ENCODE data around the gene PDE6B. TPM values are rescaled to one million over a fixed set of nuclear protein-coding genes. Genes with fewer than 3 reads are reported as not detected.
"Not testable (repeated sequence)": the region's sequence is repeated elsewhere in the genome, so short reads cannot be mapped to it uniquely, and the experiment has no call there.

Gene PDE6B
- total RNA-seq, 1 donor from 2014 or later: 11.2 TPM

DNA sequence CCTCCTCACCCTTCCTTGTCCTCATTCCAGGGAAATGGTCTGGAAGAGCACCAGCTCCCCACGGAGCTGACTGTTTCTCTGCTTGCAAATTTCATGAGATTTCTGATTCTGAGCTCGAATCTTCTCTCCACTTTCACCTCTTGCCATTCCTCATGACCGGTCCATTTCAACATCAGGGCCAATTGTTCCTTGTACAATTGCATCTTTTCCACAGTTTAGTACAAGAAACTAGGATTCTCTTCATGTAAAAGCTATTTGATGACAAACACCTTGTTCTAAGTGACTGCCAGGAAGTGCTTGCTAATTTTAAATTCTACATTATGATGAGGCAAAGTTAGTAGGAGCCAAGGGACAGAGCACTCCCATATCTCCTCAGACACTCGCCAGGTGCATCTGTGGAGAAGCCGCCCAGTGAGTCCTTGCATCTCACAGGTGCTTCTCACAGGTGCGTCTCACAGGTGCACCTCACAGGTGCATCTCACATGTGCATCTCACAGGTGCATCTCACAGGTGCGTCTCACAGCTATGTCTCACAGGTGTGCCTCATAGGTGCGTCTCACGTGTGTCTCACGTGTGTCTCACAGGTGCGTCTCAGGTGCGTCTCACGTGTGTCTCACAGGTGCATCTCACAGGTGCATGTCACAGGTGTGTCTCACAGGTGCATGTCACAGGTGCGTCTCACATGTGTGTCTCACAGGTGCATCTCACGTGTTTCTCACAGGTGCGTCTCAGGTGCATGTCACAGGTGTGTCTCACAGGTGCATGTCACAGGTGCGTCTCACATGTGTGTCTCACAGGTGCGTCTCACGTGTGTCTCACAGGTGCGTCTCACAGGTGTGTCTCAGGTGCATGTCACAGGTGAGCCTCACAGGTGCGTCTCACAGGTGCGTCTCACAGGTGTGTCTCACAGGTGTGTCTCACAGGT is 3.0 kb upstream of the PDE6B start:
- DNase-seq (ENCODE audit: low read depth): no peak

GRCh38 chr4:622996-623913 is 2.1 kb upstream of the PDE6B start:
- no peak for DNase-seq (ENCODE audit: low read depth)

- DNase-seq (ENCODE audit: low read depth): no peak
Measured at GRCh38 chr4:623914-624566, 1.3 kb upstream of the PDE6B start.

DNA sequence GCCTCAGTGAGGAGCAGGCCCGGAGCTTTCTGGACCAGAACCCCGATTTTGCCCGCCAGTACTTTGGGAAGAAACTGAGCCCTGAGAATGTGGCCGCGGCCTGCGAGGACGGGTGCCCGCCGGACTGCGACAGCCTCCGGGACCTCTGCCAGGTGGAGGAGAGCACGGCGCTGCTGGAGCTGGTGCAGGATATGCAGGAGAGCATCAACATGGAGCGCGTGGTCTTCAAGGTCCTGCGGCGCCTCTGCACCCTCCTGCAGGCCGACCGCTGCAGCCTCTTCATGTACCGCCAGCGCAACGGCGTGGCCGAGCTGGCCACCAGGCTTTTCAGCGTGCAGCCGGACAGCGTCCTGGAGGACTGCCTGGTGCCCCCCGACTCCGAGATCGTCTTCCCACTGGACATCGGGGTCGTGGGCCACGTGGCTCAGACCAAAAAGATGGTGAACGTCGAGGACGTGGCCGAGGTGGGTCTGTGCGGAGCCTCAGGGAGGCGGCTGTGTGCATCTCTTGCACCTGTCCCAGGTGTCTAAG is 323 bp downstream of the PDE6B start:
- no peak for DNase-seq (ENCODE audit: low read depth)

DNA sequence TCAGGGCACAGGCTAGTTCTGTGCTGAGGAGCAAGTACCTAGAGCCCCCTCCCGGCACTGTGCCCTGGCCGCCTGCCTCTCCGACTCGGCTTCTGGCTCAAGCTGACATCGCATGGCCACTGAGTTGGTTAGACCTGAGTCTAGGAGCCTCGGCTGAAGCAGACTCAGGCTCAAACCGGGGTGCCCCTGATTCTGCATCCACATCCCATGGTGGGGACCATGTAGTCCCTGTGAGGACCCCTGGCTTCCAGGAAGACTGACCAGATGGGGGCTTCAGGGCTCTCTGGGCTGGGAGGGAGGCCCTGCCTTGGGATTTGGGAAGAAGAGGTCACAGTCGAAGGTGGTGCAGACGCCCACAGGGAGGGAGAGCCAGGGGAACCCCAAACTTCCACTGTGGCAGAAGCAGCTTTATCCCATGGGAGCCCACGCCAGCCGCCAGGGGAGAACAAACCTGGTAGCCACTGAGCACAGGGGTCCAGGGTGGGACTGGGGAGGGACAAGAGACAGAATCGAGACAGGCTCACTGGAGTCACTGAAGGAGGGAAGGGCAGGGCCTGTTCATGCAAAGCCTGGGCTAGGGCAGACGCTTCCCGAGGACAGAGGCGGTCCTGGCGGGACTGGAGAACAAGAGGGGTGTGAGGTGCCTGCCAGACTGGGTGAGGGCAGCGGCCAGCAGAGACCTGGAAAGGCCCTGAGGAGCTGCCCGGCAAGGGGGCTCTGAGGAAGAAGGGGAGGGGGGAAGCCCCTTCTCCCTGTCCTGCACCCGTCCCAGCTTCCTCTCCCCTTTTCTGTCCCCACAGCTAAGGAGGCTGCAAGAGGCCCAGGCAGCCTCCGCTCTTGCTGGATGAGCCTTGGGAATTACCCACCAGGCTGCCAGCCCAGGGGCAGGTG is 1.1 kb downstream of the PDE6B start:
- DNase-seq (ENCODE audit: low read depth): no peak

DNA sequence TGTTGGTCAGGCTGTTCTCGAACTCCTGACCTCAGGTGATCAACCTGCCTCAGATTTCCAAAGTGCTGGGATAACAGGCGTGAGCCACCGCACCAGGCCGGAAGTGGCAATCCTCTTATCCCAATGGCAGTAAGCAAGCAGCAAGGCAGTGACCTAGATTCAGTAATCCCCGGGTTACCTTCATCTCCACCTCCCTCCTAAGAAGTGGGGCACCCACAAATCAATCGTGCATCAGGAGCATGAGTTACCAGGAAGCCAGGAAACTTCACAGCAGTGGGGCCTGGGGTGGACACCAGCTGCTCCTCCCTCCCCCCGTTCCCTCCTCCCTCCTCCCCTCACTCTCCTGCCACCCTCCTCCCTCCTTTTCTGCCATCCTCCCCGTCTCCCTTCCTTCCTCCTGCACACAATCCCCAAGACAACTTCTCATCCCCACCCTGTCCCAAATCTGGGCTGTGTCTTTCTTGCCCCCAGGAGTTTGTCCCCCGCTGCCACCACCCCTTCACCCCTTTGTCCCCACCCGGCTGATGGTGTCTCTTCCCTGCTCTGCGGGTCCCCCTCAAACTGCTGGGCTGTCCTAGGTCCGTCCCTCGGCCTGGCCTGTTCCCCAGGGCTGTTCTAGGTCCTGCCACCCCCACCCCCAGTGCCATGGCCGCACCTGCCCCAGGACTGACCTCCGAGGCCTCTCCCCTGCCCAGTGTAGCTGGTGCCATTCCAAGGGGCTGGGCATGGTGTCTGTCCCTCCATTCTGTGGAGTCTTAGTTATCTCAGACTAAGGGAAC is 2.2 kb downstream of the PDE6B start:
- no peak for DNase-seq (ENCODE audit: low read depth)

DNA sequence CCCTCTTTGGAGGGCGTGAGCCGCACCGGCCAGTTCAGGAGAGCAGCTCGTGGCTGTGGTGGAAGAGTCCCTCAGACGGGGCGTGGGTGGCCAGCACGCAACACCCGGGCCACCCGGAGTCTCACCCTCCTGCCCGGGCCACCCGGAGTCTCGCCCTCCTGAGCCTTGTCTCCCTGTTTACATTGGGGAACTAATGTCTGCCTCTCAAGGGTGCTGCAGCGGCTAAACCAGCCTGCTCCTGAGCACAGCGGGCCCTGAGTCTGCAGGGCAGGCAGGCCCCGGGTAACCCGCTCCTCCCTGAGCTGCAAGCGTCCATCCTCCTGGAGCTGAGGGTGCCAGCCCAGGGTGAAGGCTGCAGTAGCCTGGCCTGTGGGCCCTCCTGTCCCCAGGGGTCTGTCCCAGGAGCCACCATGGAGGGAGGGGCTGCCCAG is 3.0 kb downstream of the PDE6B start:
- no peak for DNase-seq (ENCODE audit: low read depth)

- DNase-seq (ENCODE audit: low read depth): no peak
Measured at GRCh38 chr4:628821-629635, 3.7 kb downstream of the PDE6B start.

DNA sequence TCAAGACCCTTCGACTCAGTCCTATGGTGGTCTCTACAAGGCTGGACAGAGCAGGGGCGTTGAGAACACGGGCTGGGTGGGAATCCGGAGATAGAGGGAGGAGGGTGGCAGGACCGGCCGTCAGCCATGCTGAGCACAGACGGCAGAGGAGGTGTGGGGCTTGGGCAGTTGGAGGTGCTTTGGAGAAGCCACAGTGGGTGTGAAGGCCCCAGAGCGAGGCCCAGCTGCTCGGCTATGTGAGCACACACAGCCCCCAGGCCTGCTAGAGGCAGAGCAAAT is 4.2 kb downstream of the PDE6B start:
- no peak for DNase-seq (ENCODE audit: low read depth)

DNA sequence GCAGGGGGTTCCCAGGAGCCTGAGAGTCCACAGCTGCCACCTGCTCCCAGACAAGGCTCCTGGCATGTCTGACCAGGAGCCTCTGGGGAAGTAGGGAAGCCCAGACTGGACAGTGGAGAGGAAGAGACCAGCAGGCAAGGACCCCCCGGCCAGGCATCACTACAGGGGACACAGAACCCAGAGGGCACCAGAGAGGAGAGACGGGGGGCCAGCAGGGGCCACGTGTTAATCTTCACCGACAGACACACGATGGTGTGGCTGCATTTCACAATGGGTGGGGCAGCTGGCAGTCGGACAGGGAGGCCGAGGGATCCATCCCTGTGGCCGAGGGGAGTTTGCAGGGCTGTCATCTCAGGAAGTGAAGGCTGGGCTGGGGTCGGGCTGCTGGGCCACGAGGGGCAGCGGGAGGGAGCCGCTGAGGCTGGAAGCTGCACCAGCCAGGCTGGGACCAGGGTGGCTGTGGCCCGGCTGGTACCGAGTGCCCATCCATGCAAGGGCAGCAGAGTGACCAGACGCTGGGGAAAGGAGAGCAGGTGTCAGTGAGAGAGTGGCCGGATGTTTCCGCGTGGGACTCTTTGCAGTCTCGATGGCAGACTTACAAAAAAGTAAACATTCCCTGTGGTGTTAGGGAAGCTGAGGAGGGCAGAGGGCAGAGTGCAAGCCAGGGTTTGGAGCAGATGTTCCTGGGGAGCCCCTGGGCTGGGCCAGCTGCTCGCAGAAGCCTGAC is 4.7 kb downstream of the PDE6B start:
- DNase-seq (ENCODE audit: low read depth): no peak

- DNase-seq (ENCODE audit: low read depth): no peak
Measured at GRCh38 chr4:630656-631055, 5.3 kb downstream of the PDE6B start.

- DNase-seq (ENCODE audit: low read depth): no peak
Measured at GRCh38 chr4:632196-632790, 6.9 kb downstream of the PDE6B start.

GRCh38 chr4:632926-633325 is 7.6 kb downstream of the PDE6B start:
- no peak for DNase-seq (ENCODE audit: low read depth)

- DNase-seq (ENCODE audit: low read depth): no peak
Measured at GRCh38 chr4:633406-633805, 8.0 kb downstream of the PDE6B start.

DNA sequence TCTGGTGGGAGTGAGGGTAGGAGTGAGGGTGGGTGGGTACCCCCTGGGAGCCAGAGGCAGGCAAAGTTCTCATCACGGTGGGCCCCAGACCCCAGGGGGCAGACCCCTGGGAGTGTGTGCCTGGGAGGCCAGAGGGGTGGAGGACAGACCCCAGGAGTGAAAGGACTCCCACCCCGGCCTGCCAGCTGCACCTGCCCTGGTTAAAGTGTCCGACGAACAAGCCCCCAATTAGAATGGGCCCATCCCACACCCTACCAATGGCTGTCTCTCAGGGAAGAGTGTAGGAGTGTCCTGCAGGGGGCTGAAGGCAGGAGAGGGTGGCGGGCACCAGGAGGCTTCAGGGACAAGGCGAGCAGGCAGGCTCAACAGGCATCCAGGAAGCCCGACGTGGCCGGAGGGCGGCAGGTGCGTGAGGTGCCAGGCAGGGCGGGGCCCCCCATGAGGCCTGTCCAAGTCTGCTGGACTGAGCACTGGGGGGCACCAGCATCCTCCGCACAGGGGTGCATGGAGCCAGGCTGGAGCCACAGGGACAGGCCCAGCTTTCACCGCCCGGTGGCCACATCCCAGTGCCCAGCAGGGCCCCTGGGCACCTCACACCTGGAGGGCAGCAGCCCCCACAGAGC is 8.7 kb downstream of the PDE6B start:
- no peak for DNase-seq (ENCODE audit: low read depth)

DNA sequence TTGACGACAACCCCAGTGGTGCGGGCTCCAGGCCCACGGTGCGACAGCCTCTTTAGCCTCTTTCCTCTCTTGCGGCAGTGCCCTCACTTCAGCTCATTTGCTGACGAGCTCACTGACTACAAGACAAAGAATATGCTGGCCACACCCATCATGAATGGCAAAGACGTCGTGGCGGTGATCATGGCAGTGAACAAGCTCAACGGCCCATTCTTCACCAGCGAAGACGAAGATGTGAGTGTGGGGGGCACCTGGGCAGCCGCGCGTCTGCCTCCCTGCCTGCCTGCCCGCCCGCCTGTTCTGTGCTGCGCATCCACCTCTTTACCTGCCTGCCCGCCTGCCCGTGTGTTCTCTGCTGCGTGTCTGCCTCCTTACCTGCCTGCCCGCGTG is 9.2 kb downstream of the PDE6B start:
- DNase-seq (ENCODE audit: low read depth): no peak

GRCh38 chr4:635066-635835 is 9.9 kb downstream of the PDE6B start:
- DNase-seq (ENCODE audit: low read depth): not testable (repeated sequence)

Measured in renal cortical epithelial cell (primary cell).